GM18508 (cell line): Measurements from ENCODE around the gene SPATA13.

Source experiments
- ATAC-seq: cut with Tn5 transposase; IDR thresholded peaks from one replicate; pipeline ENCODE4 v1.9.1; 2021; ENCODE audit warnings: moderate number of reproducible peaks; ENCODE audit not compliant: insufficient read depth, unreplicated experiment

SPATA13 gene

GRCh38 chr13:24218338-24218737 is 57.8 kb downstream of the SPATA13 start:
- no peak for ATAC-seq

GRCh38 chr13:24218977-24219376 is 58.5 kb downstream of the SPATA13 start:
- no peak for ATAC-seq

GRCh38 chr13:24220086-24220703 is 59.7 kb downstream of the SPATA13 start:
- ATAC-seq = no peak

- no peak for ATAC-seq
Measured at GRCh38 chr13:24221007-24221406, 60.5 kb downstream of the SPATA13 start.

- no peak for ATAC-seq
Measured at GRCh38 chr13:24222756-24223155, 62.2 kb downstream of the SPATA13 start.

GRCh38 chr13:24223341-24224231 is 63.1 kb downstream of the SPATA13 start:
- no peak for ATAC-seq

GRCh38 chr13:24224232-24224680 is 63.7 kb downstream of the SPATA13 start:
- no peak for ATAC-seq

- no peak for ATAC-seq
Measured at GRCh38 chr13:24225062-24225461, 64.5 kb downstream of the SPATA13 start.

- no peak for ATAC-seq
Measured at GRCh38 chr13:24225930-24226329, 65.4 kb downstream of the SPATA13 start.

- no peak for ATAC-seq
Measured at GRCh38 chr13:24226762-24227161, 66.2 kb downstream of the SPATA13 start.

GRCh38 chr13:24228852-24229458 is 68.4 kb downstream of the SPATA13 start:
- no peak for ATAC-seq

GRCh38 chr13:24230428-24231072 is 70.0 kb downstream of the SPATA13 start:
- no peak for ATAC-seq

GRCh38 chr13:24231377-24231776 is 70.9 kb downstream of the SPATA13 start:
- no peak for ATAC-seq

GRCh38 chr13:24232037-24232436 is 71.5 kb downstream of the SPATA13 start:
- ATAC-seq = no peak

GRCh38 chr13:24232474-24232873 is 72.0 kb downstream of the SPATA13 start:
- no peak for ATAC-seq

GRCh38 chr13:24233351-24233901 is 72.9 kb downstream of the SPATA13 start:
- no peak for ATAC-seq

GRCh38 chr13:24234200-24234915 is 73.8 kb downstream of the SPATA13 start:
- ATAC-seq = no peak

- no peak for ATAC-seq
Measured at GRCh38 chr13:24237356-24237755, 76.8 kb downstream of the SPATA13 start.

- no peak for ATAC-seq
Measured at GRCh38 chr13:24241336-24241735, 80.8 kb downstream of the SPATA13 start.

GRCh38 chr13:24242100-24242499 is 81.6 kb downstream of the SPATA13 start:
- no peak for ATAC-seq
